Endothelial cell of umbilical vein (primary cell): Measurements from ENCODE around the gene ZNHIT2.

ENCODE experiments used
- EZH2 ChIP-seq: IDR thresholded peaks from 2 replicates; pipeline ENCODE4 v1.6.1; 2012; ENCODE audit warnings: borderline replicate concordance, low read depth, mild to moderate bottlenecking, moderate library complexity, low read length, inconsistent platforms; ENCODE audit not compliant: severe bottlenecking
- GATA2 ChIP-seq: IDR thresholded peaks from 2 replicates; pipeline ENCODE4 v1.7.0; 2011; ENCODE audit warnings: low read depth, mild to moderate bottlenecking, moderate library complexity, mixed read lengths, low read length; ENCODE audit not compliant: insufficient read length, insufficient read depth
- MYC ChIP-seq: IDR thresholded peaks from one replicate; pipeline ENCODE4 v1.6.1; 2011; ENCODE audit warnings: mild to moderate bottlenecking, low read depth, low read length
- POLR2A ChIP-seq: IDR thresholded peaks from 2 replicates; pipeline ENCODE4 v1.6.1; 2012; ENCODE audit warnings: low read depth, mild to moderate bottlenecking, control low read depth, low read length
- POLR2AphosphoS5 ChIP-seq: IDR thresholded peaks from 2 replicates; pipeline ENCODE4 v1.6.1; 2012; ENCODE audit warnings: low read depth, mild to moderate bottlenecking, control low read depth, low read length, moderate library complexity; ENCODE audit not compliant: insufficient read depth
- TF ChIP-seq, protein P1 (sequence below), 2 donors: IDR thresholded peaks; 1 replicate in 1 of 2; 2 replicates in 1 of 2; pipeline ENCODE4 v1.5.1; 2011; ENCODE audit warnings: low read length in 2 of 2, mild to moderate bottlenecking in 2 of 2, moderate library complexity in 2 of 2, control low read depth in 1 of 2, inconsistent platforms in 1 of 2, low read depth in 1 of 2; ENCODE audit not compliant: insufficient read depth in 1 of 2; ENCODE audit errors: extremely low read depth in 1 of 2
- TF ChIP-seq, protein P2 (sequence below): IDR thresholded peaks from 2 replicates; pipeline ENCODE4 v1.6.1; 2011; ENCODE audit not compliant: insufficient read depth, insufficient read length

DNA sequence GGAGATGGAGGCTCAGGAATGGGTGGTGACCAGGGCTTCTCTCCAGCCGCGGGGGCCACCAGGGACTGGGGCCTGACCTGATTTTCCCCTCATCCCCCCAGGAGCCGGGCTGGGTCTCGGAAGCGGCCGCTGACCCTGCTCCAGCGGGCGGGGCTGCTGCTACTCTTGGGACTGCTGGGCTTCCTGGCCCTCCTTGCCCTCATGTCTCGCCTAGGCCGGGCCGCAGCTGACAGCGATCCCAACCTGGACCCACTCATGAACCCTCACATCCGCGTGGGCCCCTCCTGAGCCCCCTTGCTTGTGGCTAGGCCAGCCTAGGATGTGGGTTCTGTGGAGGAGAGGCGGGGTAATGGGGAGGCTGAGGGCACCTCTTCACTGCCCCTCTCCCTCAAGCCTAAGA, 29.7 kb downstream of the ZNHIT2 start:
- TF ChIP-seq POLR2A (no peak), POLR2AphosphoS5 (no peak), EZH2 (no peak), MYC (no peak), GATA2 (no peak)
- TF ChIP-seq, protein P1, sequence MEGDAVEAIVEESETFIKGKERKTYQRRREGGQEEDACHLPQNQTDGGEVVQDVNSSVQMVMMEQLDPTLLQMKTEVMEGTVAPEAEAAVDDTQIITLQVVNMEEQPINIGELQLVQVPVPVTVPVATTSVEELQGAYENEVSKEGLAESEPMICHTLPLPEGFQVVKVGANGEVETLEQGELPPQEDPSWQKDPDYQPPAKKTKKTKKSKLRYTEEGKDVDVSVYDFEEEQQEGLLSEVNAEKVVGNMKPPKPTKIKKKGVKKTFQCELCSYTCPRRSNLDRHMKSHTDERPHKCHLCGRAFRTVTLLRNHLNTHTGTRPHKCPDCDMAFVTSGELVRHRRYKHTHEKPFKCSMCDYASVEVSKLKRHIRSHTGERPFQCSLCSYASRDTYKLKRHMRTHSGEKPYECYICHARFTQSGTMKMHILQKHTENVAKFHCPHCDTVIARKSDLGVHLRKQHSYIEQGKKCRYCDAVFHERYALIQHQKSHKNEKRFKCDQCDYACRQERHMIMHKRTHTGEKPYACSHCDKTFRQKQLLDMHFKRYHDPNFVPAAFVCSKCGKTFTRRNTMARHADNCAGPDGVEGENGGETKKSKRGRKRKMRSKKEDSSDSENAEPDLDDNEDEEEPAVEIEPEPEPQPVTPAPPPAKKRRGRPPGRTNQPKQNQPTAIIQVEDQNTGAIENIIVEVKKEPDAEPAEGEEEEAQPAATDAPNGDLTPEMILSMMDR (IDR thresholded peaks at IDR 0.05; ENCODE audit: extremely low read depth in 1 of 2, insufficient read depth in 1 of 2, low read depth in 1 of 2, low read length in 2 of 2), result no peak
- TF ChIP-seq, protein P2, sequence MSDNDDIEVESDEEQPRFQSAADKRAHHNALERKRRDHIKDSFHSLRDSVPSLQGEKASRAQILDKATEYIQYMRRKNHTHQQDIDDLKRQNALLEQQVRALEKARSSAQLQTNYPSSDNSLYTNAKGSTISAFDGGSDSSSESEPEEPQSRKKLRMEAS, result no peak
